Activated T-cell treated with anti-CD3 and anti-CD28 coated beads, Interleukin-2, amount 50 U/mL, for 72 hours (primary cell): ENCODE data around the gene NOCT. TPM values are rescaled to one million over a fixed set of nuclear protein-coding genes. Genes with fewer than 3 reads are reported as not detected.
A peak's percentile ranks its signal among the peaks of the same experiment; 100 is the strongest.
"Not testable (repeated sequence)": the region's sequence is repeated elsewhere in the genome, so short reads cannot be mapped to it uniquely, and the experiment has no call there.

ENCODE experiments used
- ATAC-seq, 2 donors: fragments of 150-1000 bp; cut with Tn5 transposase; replicated peaks in 1 of 2; 2 replicates each; pipeline ENCODE4 v1.10.0; 2021; ENCODE audit warnings: moderate library complexity in 2 of 2, mild to moderate bottlenecking in 1 of 2
- DNase-seq, 2 donors: peaks; one replicate each; pipeline ENCODE4 v3.0.0; 2021 to 2022; ENCODE audit warnings: mixed read lengths in 1 of 2
- H3K27ac Mint-ChIP-seq: one replicate; pipeline ENCODE4 v1.8.0; 2022; ENCODE audit warnings: mild to moderate bottlenecking, moderate library complexity, mixed read lengths
- H3K27me3 Mint-ChIP-seq: one replicate; pipeline ENCODE4 v1.8.0; 2022; ENCODE audit warnings: low read depth, mixed read lengths
- H3K36me3 Mint-ChIP-seq, 2 donors: one replicate each; pipeline ENCODE4 v1.8.0; 2022; ENCODE audit warnings: mixed read lengths in 2 of 2, mild to moderate bottlenecking in 1 of 2; ENCODE audit not compliant: insufficient read depth in 2 of 2
- H3K4me1 Mint-ChIP-seq: one replicate; pipeline ENCODE4 v1.8.0; 2022; ENCODE audit warnings: low read depth, mixed read lengths
- H3K4me3 Mint-ChIP-seq, 2 donors: one replicate each; pipeline ENCODE4 v1.8.0; 2022; ENCODE audit warnings: mild to moderate bottlenecking in 2 of 2, mixed read lengths in 2 of 2, moderate library complexity in 2 of 2
- H3K9me3 Mint-ChIP-seq, 2 donors: one replicate each; pipeline ENCODE4 v1.8.0; 2022; ENCODE audit warnings: mixed read lengths in 2 of 2
- total RNA-seq, 2 donors: library from RNA; stranded (reverse); gene quantifications; one replicate each; pipeline ENCODE4 v1.2.3, GENCODE V29; 2022

The NOCT gene
- total RNA-seq, 2 donors from 2014 or later, result 10.3 to 11.4 TPM

GRCh38 chr4:139017861-139018260, 2.3 kb downstream of the NOCT start:
- Mint-ChIP-seq H3K4me1 (peaks cover 47% of the 10 kb centered on the region), H3K36me3 (peaks cover 1 to 6% of the 10 kb centered on the region in 2 donors), H3K27me3 (no peaks in the 10 kb centered on the region), H3K27ac (peak overlapping the region; percentile 50), H3K9me3 (no peaks in the 10 kb centered on the region), H3K4me3 (peak overlapping the region; percentile 2 to 59)
- DNase-seq (no peak), ATAC-seq (no peak)

DNA sequence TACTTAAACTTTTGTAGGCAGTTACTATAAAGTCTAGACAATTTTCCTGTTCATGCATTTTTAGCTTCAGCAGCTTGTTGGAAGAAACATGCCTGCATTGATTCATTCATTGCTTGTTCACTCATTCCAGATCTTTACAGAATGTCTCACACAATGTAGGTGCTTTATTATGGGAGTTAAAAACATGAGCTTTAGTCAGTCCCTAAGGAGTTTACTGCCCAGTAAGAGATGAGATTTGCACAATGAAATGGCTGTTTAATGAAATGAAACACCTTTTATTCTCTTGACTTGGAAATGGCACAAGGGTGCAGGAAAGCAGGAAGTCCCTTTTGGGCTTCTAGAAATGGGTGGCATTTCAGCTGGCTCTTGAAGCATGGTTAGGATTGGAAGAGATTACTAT, 2.9 kb downstream of the NOCT start:
- H3K36me3 Mint-ChIP-seq, result peaks cover 1 to 6% of the 10 kb centered on the region in 2 donors

GRCh38 chr4:139018971-139019758, 3.6 kb downstream of the NOCT start:
- no peak overlapping the region for H3K27ac Mint-ChIP-seq
- ATAC-seq (no peak), DNase-seq (no peak)
- no peaks in the 10 kb centered on the region for H3K9me3 Mint-ChIP-seq
- no peak overlapping the region for H3K4me3 Mint-ChIP-seq
- peaks cover 1 to 6% of the 10 kb centered on the region in 2 donors for H3K36me3 Mint-ChIP-seq
- peaks cover 42% of the 10 kb centered on the region for H3K4me1 Mint-ChIP-seq
- H3K27me3 Mint-ChIP-seq, result no peaks in the 10 kb centered on the region

More for the DNA sequence above, 2.9 kb downstream of the NOCT start:
- H3K9me3 Mint-ChIP-seq, result no peaks in the 10 kb centered on the region
- peak overlapping the region; percentile 2 to 59 for H3K4me3 Mint-ChIP-seq
- no peak for DNase-seq
- no peak for ATAC-seq
- no peaks in the 10 kb centered on the region for H3K27me3 Mint-ChIP-seq
- peak overlapping the region; percentile 36 for H3K27ac Mint-ChIP-seq
- H3K4me1 Mint-ChIP-seq, result peaks cover 47% of the 10 kb centered on the region

DNA sequence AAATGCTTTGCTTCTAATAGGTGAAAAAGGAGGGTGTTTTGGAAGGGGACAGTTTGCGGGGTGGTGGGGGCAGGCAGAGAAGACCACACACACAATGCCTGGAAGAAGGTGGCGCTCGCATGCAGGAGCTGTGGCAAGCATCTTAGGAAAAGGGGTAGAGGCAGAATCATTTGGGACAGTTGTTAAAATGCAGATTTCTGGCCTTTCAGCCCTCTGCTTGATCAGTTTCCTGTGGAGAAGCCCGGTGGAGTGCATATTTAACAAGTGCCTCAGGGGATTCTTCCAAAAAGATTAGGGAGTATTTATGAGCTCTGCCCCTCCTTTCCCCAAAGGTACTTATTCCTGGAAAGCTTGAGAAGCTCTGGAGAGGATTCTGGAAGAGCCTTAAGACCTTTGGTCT, 4.8 kb downstream of the NOCT start:
- H3K27ac Mint-ChIP-seq, result no peak overlapping the region
- ATAC-seq, result no peak
- H3K27me3 Mint-ChIP-seq, result no peaks in the 10 kb centered on the region
- H3K4me1 Mint-ChIP-seq, result peaks cover 30% of the 10 kb centered on the region
- no peaks in the 10 kb centered on the region for H3K9me3 Mint-ChIP-seq
- no peak overlapping the region for H3K4me3 Mint-ChIP-seq
- peaks cover 1 to 6% of the 10 kb centered on the region in 2 donors for H3K36me3 Mint-ChIP-seq
- no peak for DNase-seq

- not testable (repeated sequence) for DNase-seq, ATAC-seq, H3K4me3 Mint-ChIP-seq, H3K27me3 Mint-ChIP-seq, H3K36me3 Mint-ChIP-seq, H3K9me3 Mint-ChIP-seq, H3K27ac Mint-ChIP-seq
- H3K4me1 Mint-ChIP-seq, result peaks cover 30% of the 10 kb centered on the region
Measured at GRCh38 chr4:139021071-139021470, 5.5 kb downstream of the NOCT start.

DNA sequence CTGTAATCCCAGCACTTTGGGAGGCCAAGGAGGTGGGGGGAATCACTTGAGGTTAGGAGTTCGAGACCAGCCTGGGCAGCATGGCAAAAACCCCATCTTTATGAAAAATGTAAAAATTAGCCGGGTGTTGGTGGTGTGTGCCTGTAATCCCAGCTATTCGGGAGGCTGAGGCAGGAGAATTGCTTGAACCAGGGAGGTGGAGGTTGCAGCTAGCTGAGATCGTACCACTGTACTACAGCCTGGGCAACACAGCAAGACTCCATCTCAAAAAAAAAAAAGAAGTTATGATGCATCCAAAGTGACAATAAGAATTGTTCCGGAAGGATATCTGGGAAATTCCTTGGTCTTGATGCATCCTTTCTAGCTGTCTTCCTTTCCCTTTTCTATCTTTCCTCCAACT, 7.3 kb downstream of the NOCT start:
- Mint-ChIP-seq H3K4me1 (peaks cover 28% of the 10 kb centered on the region), H3K27ac (no peak overlapping the region), H3K27me3 (no peaks in the 10 kb centered on the region), H3K36me3 (peaks cover 1 to 6% of the 10 kb centered on the region in 2 donors), H3K9me3 (no peaks in the 10 kb centered on the region), H3K4me3 (no peak overlapping the region)
- no peak for ATAC-seq
- DNase-seq, result no peak

GRCh38 chr4:139024686-139025085, 9.1 kb downstream of the NOCT start:
- H3K9me3 Mint-ChIP-seq, result no peaks in the 10 kb centered on the region
- H3K4me3 Mint-ChIP-seq, result no peak overlapping the region
- H3K27ac Mint-ChIP-seq, result no peak overlapping the region
- H3K27me3 Mint-ChIP-seq, result no peaks in the 10 kb centered on the region
- no peak for ATAC-seq
- DNase-seq, result no peak
- peaks cover 1 to 6% of the 10 kb centered on the region in 2 donors for H3K36me3 Mint-ChIP-seq
- peaks cover 15% of the 10 kb centered on the region for H3K4me1 Mint-ChIP-seq

- ATAC-seq (no peak), DNase-seq (no peak)
- H3K9me3 Mint-ChIP-seq, result no peaks in the 10 kb centered on the region
- peaks cover 1 to 4% of the 10 kb centered on the region in 2 donors for H3K36me3 Mint-ChIP-seq
- H3K27ac Mint-ChIP-seq, result no peak overlapping the region
- H3K27me3 Mint-ChIP-seq, result no peaks in the 10 kb centered on the region
- H3K4me3 Mint-ChIP-seq, result no peak overlapping the region
- H3K4me1 Mint-ChIP-seq, result peaks cover 10% of the 10 kb centered on the region
Measured at GRCh38 chr4:139025841-139026240, 10.3 kb downstream of the NOCT start.

DNA sequence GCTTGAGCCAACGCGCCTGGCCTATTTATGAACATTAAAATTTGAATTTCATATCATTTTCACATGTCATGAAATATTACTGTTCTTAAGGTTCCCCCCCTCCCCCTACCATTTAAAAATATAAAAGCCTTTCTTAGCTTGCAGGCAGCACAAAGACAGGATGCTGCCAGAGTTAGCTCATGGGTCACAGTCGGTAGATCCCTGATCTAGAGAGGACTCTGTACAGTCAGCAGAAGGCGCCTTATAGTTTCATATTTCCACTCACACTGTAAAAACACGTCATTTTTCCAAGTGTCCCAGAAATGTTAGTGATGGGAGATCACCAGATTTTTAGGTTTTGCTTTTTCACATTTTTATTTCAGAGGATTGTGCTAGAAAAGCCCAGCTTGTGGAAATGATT, 12.2 kb downstream of the NOCT start:
- Mint-ChIP-seq H3K9me3 (no peaks in the 10 kb centered on the region), H3K27me3 (no peaks in the 10 kb centered on the region), H3K27ac (no peak overlapping the region), H3K36me3 (peaks cover 0 to 3% of the 10 kb centered on the region in 2 donors), H3K4me1 (peaks cover 5% of the 10 kb centered on the region), H3K4me3 (no peak overlapping the region)
- DNase-seq (no peak), ATAC-seq (no peak)

DNA sequence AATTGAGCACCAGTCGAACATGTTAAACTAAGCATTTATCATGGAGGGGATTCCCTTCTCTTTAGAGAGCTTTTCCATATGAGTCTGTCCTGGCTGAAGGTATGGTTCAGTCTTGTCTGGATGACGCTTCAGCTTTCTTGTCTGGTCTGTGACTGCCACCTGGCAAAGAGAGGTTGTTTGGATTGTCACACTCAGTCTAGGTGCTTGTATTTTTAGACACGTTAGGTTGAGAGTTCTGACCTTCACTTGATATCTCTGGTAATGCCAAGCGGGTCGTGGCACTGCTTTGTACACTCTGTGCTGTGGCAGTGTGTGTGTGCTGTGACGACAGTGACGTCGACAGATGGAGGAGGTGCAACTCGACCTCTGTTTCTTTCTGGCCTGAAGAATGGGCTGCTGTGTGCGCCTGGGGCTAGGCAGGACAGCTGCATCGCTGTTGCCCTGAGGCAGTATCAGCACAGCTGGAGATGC, 12.6 kb downstream of the NOCT start:
- no peak for DNase-seq
- Mint-ChIP-seq H3K4me1 (peaks cover 5% of the 10 kb centered on the region), H3K4me3 (no peak overlapping the region), H3K36me3 (peaks cover 0 to 3% of the 10 kb centered on the region in 2 donors), H3K27me3 (no peaks in the 10 kb centered on the region), H3K9me3 (no peaks in the 10 kb centered on the region), H3K27ac (no peak overlapping the region)
- ATAC-seq, result no peak

- not testable (repeated sequence) for H3K27ac Mint-ChIP-seq, H3K4me3 Mint-ChIP-seq, H3K4me1 Mint-ChIP-seq, H3K9me3 Mint-ChIP-seq, ATAC-seq, H3K36me3 Mint-ChIP-seq, H3K27me3 Mint-ChIP-seq, DNase-seq
Measured at GRCh38 chr4:139029866-139030363, 14.3 kb downstream of the NOCT start.

- Mint-ChIP-seq H3K4me3 (no peak overlapping the region), H3K27me3 (no peaks in the 10 kb centered on the region), H3K27ac (peak overlapping the region; percentile 0)
Measured at GRCh38 chr4:139030614-139031235, 15.1 kb downstream of the NOCT start.

DNA sequence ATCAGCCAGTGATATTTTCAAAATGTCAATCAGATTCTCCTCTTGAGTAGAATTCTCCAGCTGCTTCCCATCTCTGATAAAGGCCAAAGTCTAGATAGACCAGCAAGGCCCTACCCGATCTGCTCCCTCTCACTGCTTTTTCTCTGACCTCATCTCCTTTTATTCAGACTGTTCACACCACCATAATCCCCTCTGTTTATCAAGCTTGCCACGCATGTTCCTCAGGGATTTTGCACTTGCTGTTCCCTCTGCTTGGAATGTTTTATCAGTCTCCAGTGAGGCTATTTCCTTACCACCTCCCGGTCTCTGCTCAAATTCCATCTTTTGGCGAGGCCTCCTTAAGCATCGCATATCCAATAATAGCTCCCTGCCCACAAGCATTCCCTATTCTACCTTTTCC, 20.1 kb downstream of the NOCT start:
- Mint-ChIP-seq H3K9me3 (no peaks in the 10 kb centered on the region), H3K27ac (peak overlapping the region; percentile 6), H3K36me3 (peaks cover 2 to 7% of the 10 kb centered on the region in 2 donors), H3K4me1 (peaks cover 4% of the 10 kb centered on the region), H3K27me3 (no peaks in the 10 kb centered on the region), H3K4me3 (no peak overlapping the region)
- ATAC-seq (no peak), DNase-seq (no peak)

More at GRCh38 chr4:139030614-139031235, 15.1 kb downstream of the NOCT start:
- Mint-ChIP-seq H3K9me3 (no peaks in the 10 kb centered on the region), H3K4me1 (peaks cover 5% of the 10 kb centered on the region), H3K36me3 (peaks cover 0 to 3% of the 10 kb centered on the region in 2 donors)
- ATAC-seq, result peak; percentile 72 to 78
- peak; percentile 71 to 76 for DNase-seq
